HepG2 (cell line): Measurements from ENCODE around the gene C16orf95.

ENCODE experiments used
- ZFY ChIP-seq: sonication (generic); formaldehyde crosslinking; IDR thresholded peaks from 2 replicates; pipeline ENCODE4 v1.4.0; 2020; ENCODE audit warnings: missing genetic modification reagents
- ZNF253 ChIP-seq: sonication (generic); formaldehyde crosslinking; IDR thresholded peaks from 2 replicates; pipeline ENCODE4 v1.8.0; 2022; ENCODE audit warnings: mild to moderate bottlenecking, missing genetic modification reagents, borderline replicate concordance
- TF ChIP-seq, protein P1 (sequence below): sonication (generic); formaldehyde crosslinking; IDR thresholded peaks from 2 replicates; pipeline ENCODE4 v1.8.1; 2023; ENCODE audit warnings: mild to moderate bottlenecking, inconsistent platforms, moderate library complexity, missing genetic modification reagents, borderline replicate concordance

DNA sequence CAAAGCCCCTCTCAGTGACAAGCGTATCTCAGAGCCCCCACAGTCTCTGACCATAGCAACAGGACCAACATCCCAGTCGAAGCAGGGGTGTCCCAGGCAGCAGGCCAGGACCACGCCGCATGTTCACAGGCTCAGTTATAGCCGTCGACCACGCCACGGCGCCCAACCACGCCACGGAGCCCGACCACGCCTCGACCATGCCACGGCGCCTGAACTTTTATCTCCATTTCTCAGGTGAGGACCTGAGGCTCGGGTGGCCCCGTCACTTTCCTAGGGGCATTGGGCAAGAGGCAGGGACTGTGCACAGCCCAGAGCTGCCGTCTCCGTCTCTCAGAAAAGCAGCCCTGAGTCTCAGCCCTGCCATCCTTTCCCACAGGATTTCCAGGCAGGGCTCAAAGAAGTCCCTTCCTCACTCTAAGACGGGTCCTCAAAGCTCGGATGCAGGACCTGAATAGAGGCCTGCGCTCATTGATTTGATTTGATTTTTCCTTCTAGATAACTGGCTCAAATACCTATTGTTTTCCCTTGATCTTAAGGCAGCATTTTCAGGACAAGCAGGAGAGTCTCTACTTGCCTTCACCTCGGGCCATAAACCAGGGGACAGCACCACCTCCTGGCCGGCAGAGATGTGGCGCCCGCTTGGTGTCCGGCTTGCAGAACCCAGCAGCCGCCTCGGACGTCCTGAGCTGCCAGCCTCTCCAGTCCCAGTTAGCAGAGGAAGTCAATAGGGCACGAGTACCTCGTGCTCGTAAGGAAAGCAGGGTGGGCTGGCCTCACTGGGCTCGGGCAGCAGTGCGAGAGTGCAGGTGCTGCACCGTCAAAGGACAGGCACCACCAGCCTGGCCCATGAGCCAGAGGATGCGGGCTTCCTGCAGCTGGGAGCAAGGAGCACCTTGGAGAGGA is 38.8 kb downstream of the C16orf95 start:
- TF ChIP-seq ZNF253 (CRISPR knock-in tag) (no peak), ZFY (no peak)
- TF ChIP-seq, protein P1, sequence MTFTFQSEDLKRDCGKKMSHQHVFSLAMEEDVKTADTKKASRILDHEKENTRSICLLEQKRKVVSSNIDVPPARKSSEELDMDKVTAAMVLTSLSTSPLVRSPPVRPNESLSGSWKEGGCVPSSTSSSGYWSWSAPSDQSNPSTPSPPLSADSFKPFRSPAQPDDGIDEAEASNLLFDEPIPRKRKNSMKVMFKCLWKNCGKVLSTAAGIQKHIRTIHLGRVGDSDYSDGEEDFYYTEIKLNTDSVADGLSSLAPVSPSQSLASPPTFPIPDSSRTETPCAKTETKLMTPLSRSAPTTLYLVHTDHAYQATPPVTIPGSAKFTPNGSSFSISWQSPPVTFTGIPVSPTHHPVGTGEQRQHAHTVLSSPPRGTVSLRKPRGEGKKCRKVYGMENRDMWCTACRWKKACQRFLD (CRISPR knock-in tag) = no peak
